Left kidney (tissue), 1 donor: ENCODE measurements around the gene ACSM3. TPM values are rescaled to one million over a fixed set of nuclear protein-coding genes. Genes with fewer than 3 reads are reported as not detected.

ENCODE experiments used
- polyA plus RNA-seq: library from polyadenylated mRNA; unstranded; fragments of 120-200 nt; gene quantifications from one replicate; pipeline ENCODE4 v1.2.1, GENCODE V29; 2013; ENCODE audit not compliant: insufficient read length

Gene ACSM3
- polyA plus RNA-seq, 1 donor: 136 TPM

Other genes with a start within 250 kb of the ACSM3 start
- gene ACSM2B, start 187.6 kb upstream of the ACSM3 start, polyA plus RNA-seq: 75.9 TPM
- gene ACSM1, start 66.3 kb upstream of the ACSM3 start, polyA plus RNA-seq: 2.6 TPM
- gene THUMPD1, start 22.2 kb upstream of the ACSM3 start, polyA plus RNA-seq: 84.8 TPM
- 36.5 TPM for gene ERI2, start 42.5 kb downstream of the ACSM3 start, polyA plus RNA-seq
- 7.9 TPM for gene REXO5, start 42.5 kb downstream of the ACSM3 start, polyA plus RNA-seq
- gene DCUN1D3, start 136.3 kb downstream of the ACSM3 start, polyA plus RNA-seq: 11.0 TPM
- gene LYRM1, start 136.8 kb downstream of the ACSM3 start, polyA plus RNA-seq: 51.0 TPM